Thyroid gland (tissue), 4 donors: ENCODE data around the gene VCAN. TPM values are rescaled to one million over a fixed set of nuclear protein-coding genes. Genes with fewer than 3 reads are reported as not detected.

Experiments used
- DNase-seq, 2 donors: peaks; one replicate each; pipeline ENCODE4 v3.0.0-alpha.2; 2019
- H3K27ac ChIP-seq, 3 donors: fragments of 200-600 bp; sonication (generic); 1 replicate in 2 of 3; 2 replicates in 1 of 3; pipeline ENCODE4 v1.5.1; 2016 to 2019; ENCODE audit warnings: mild to moderate bottlenecking in 1 of 3, moderate library complexity in 1 of 3
- H3K27me3 ChIP-seq: fragments of 200-600 bp; sonication (generic); one replicate; pipeline ENCODE4 v1.5.1; 2019
- H3K36me3 ChIP-seq, 2 donors: fragments of 200-600 bp; sonication (generic); one replicate each; pipeline ENCODE4 v1.5.1; 2016 to 2019
- H3K4me1 ChIP-seq, 2 donors: fragments of 200-600 bp; sonication (generic); one replicate each; pipeline ENCODE4 v1.5.1; 2017 to 2019
- H3K4me3 ChIP-seq, 3 donors: fragments of 200-600 bp; sonication (generic); replicated peaks in 1 of 3; 1 replicate in 2 of 3; 2 replicates in 1 of 3; pipeline ENCODE4 v1.5.1; 2016; ENCODE audit warnings: mild to moderate bottlenecking in 1 of 3
- H3K9me3 ChIP-seq: fragments of 200-600 bp; sonication (generic); one replicate; pipeline ENCODE4 v1.5.1; 2017
- CTCF ChIP-seq, 6 experiments: fragments of 200-600 bp in 3 of 6; fragments of 450-650 bp in 3 of 6; sonication (generic) in 3 of 6; IDR thresholded peaks; one replicate each; pipeline ENCODE4 v1.5.1; 2016 to 2019; ENCODE audit warnings: antibody characterized with exemption in 6 of 6, mild to moderate bottlenecking in 2 of 6, inconsistent platforms in 1 of 6, moderate library complexity in 1 of 6
- POLR2A ChIP-seq, 2 donors: fragments of 450-650 bp; IDR thresholded peaks; one replicate each; pipeline ENCODE4 v1.6.1; 2017; ENCODE audit warnings: antibody characterized with exemption in 2 of 2, mild to moderate bottlenecking in 2 of 2, moderate library complexity in 1 of 2
- WGBS, 2 donors: methylation state at CpG; one replicate each; pipeline ENCODE4 v1.1.5; 2017; 5-methylcytosine and 5-hydroxymethylcytosine counted together
- intact Hi-C: fragments of 100-400 bp; cut with DNase I; formaldehyde crosslinking; loops from one replicate; pipeline ENCODE4 v1.15.1; 2023
- total RNA-seq, 4 donors: library from RNA; depleted of rRNA; stranded (reverse); fragments of >200 nt; gene quantifications; one replicate each; pipeline ENCODE4 v1.2.3, GENCODE V29; 2016

The VCAN gene
- total RNA-seq, 4 donors from 2014 or later, result 9.7 to 50.1 (median 33.1) TPM

DNA sequence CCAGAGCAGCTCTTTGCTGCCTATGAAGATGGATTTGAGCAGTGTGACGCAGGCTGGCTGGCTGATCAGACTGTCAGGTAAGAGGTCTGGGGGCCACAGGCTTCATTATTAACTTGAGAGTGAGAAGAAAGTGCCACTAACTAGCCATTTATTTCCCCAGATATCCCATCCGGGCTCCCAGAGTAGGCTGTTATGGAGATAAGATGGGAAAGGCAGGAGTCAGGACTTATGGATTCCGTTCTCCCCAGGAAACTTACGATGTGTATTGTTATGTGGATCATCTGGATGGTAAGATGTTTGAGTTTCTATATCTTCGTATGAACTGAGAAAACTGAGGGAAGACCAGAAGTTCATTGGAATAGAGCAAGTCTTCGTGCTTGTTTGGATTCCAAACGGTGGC lies 22.1 kb downstream of the VCAN start:
- intact Hi-C loops, result no loop called here
- H3K4me3 ChIP-seq, result no peak overlapping the region
- H3K4me1 ChIP-seq, result no peaks in the 10 kb centered on the region
- DNase-seq, result no peak
- 85 to 88% methylated on average over 7 of the region's 7 CpGs for WGBS, 2 donors
- H3K9me3 ChIP-seq, result no peaks in the 10 kb centered on the region
- TF ChIP-seq POLR2A (IDR thresholded peaks at IDR 0.05) (no peak), CTCF (IDR thresholded peaks at IDR 0.05) (no peak)
- no peak overlapping the region for H3K27ac ChIP-seq
- H3K27me3 ChIP-seq, result no peaks in the 10 kb centered on the region
- H3K36me3 ChIP-seq, result no peaks in the 10 kb centered on the region

GRCh38 chr5:83494087-83494620 lies 22.6 kb downstream of the VCAN start:
- no peaks in the 10 kb centered on the region for H3K36me3 ChIP-seq
- H3K9me3 ChIP-seq, result no peaks in the 10 kb centered on the region
- no peaks in the 10 kb centered on the region for H3K27me3 ChIP-seq
- H3K4me1 ChIP-seq, result no peaks in the 10 kb centered on the region
- WGBS, 2 donors, result 61 to 64% methylated on average over 2 of the region's 2 CpGs
- no peak overlapping the region for H3K27ac ChIP-seq
- no peak for DNase-seq
- H3K4me3 ChIP-seq, result no peak overlapping the region
- intact Hi-C loops, result no loop called here
- TF ChIP-seq CTCF (IDR thresholded peaks at IDR 0.05), result no peak
- no peak for TF ChIP-seq POLR2A (IDR thresholded peaks at IDR 0.05)

DNA sequence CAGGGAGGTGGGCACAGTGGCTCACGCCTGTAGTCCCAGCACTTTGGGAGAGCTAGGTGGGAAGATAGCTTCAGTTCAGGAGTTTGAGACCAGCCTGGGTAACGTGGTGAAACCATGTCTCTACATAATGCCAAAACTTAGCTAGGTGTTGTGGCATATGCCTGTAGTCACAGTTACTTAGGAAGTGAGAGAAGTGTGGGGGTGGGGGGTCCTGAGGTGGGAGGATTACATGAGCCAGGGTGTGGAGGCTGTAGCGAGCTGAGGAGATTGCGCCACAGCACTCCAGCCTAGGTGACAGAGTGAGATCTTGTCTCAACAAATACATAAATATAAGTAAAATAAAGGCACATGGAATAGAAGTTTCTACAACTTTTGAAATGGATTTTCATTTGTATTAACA lies 23.1 kb downstream of the VCAN start:
- no peak for TF ChIP-seq CTCF (IDR thresholded peaks at IDR 0.05)
- TF ChIP-seq POLR2A (IDR thresholded peaks at IDR 0.05), result no peak
- intact Hi-C loops, result no loop called here

GRCh38 chr5:83496626-83497025 lies 25.1 kb downstream of the VCAN start:
- Histone ChIP-seq H3K36me3 (no peaks in the 10 kb centered on the region), H3K9me3 (no peaks in the 10 kb centered on the region), H3K27me3 (no peaks in the 10 kb centered on the region), H3K27ac (no peak overlapping the region), H3K4me3 (no peak overlapping the region), H3K4me1 (no peaks in the 10 kb centered on the region)
- DNase-seq, result no peak
- intact Hi-C loops, result no loop called here
- TF ChIP-seq POLR2A (IDR thresholded peaks at IDR 0.05), result no peak
- TF ChIP-seq CTCF (IDR thresholded peaks at IDR 0.05), result no peak
- 96% methylated on average over 2 of the region's 2 CpGs for WGBS, 2 donors

More for the DNA sequence above, 23.1 kb downstream of the VCAN start:
- H3K27me3 ChIP-seq, result no peaks in the 10 kb centered on the region
- WGBS, 2 donors, result 88 to 92% methylated on average over 4 of the region's 4 CpGs
- H3K36me3 ChIP-seq, result no peaks in the 10 kb centered on the region
- H3K4me3 ChIP-seq, result no peak overlapping the region
- H3K4me1 ChIP-seq, result no peaks in the 10 kb centered on the region
- H3K9me3 ChIP-seq, result no peaks in the 10 kb centered on the region
- H3K27ac ChIP-seq, result no peak overlapping the region
- DNase-seq, result no peak

DNA sequence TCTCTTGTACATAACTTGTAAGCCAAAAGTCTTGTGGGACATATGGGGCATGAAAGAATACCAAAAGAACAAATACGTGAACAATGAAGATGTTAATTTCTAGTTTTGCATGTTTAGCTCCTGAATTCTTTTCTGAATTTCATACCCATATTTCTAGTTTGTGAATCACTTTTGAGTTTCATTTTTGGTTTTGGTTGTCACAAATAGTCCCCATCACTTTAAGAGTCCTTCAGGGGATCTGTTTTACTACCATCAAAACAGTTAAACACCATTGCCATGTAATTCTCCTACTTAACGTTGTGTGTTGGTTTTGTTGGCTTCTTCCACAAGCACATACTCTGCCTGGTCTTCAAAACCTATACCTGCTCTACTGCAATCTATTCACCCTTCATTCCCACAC lies 27.0 kb downstream of the VCAN start:
- Histone ChIP-seq H3K27ac (no peak overlapping the region), H3K4me1 (no peaks in the 10 kb centered on the region), H3K4me3 (no peak overlapping the region), H3K36me3 (no peaks in the 10 kb centered on the region), H3K9me3 (no peaks in the 10 kb centered on the region), H3K27me3 (no peaks in the 10 kb centered on the region)
- DNase-seq, result no peak
- WGBS, 2 donors, result 66 to 77% methylated on average over 2 of the region's 2 CpGs
- TF ChIP-seq POLR2A (IDR thresholded peaks at IDR 0.05), result no peak
- intact Hi-C loops, result no loop called here

DNA sequence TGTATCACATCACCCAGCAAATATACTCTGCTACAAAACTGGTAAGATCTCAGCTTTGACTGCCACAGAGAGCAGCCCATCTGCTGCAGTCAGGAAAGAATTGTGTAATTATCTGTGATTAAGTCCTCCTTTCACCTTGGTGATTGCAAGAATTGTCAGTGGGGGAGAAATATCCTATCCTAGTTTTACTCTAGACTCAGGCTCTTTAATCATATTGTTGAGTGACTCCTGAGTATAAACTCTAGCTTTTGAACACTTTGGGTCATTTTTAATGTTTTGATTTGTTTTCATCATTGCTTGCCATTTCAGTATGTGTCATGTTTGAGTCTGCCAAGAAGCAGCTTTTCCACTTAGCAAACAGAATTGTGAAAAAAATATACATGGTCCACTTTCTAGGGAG lies 32.1 kb downstream of the VCAN start:
- intact Hi-C loops, result no loop called here
- Histone ChIP-seq H3K27me3 (no peaks in the 10 kb centered on the region), H3K4me1 (no peaks in the 10 kb centered on the region), H3K4me3 (no peak overlapping the region), H3K27ac (no peak overlapping the region), H3K9me3 (no peaks in the 10 kb centered on the region), H3K36me3 (no peaks in the 10 kb centered on the region)
- no peak for DNase-seq
- no peak for TF ChIP-seq CTCF (IDR thresholded peaks at IDR 0.05)
- TF ChIP-seq POLR2A (IDR thresholded peaks at IDR 0.05), result no peak
